Choroid plexus epithelial cell (primary cell): ENCODE data around the gene DCX.

Source experiments
- DNase-seq: peaks from one replicate; pipeline ENCODE4 v3.0.0-alpha.2; 2010; ENCODE audit warnings: low read depth
- H3K4me3 ChIP-seq: 2 replicates; pipeline ENCODE4 v1.5.1; 2011; ENCODE audit warnings: low read depth, mild to moderate bottlenecking, control low read depth, low read length, moderate library complexity
- CTCF ChIP-seq: conservative IDR thresholded peaks from 2 replicates; pipeline ENCODE4 v1.5.1; 2011; ENCODE audit warnings: low read depth, mild to moderate bottlenecking, control low read depth, inconsistent platforms, low read length, moderate library complexity

The DCX gene

GRCh38 chrX:111308039-111308438 lies 104.0 kb downstream of the DCX start:
- TF ChIP-seq CTCF = no peak
- H3K4me3 ChIP-seq = no peak overlapping the region
- no peak for DNase-seq

DNA sequence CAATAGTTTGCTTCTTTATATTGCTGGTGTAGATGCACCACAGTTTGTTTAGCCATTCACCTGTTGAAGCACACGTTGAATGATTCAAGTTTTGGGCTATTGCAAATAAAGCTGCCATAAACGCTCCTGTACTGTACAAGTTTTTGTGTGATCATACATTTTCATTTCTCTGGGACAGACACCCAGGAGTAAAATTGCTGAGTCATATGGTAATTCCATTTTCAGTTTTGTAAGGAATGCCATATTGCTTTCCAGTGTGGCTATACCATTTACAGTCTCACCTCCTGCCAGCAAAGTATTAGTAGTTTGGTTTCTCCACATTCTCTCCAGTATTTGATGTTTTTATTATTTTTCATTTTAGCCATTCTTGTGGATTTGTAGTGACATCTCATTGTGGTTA lies 109.7 kb downstream of the DCX start:
- no peak for TF ChIP-seq CTCF
- DNase-seq = no peak
- no peak overlapping the region for H3K4me3 ChIP-seq

- H3K4me3 ChIP-seq = no peak overlapping the region
- no peak for TF ChIP-seq CTCF
- no peak for DNase-seq
Measured at GRCh38 chrX:111288841-111289240, 123.2 kb downstream of the DCX start.

DNA sequence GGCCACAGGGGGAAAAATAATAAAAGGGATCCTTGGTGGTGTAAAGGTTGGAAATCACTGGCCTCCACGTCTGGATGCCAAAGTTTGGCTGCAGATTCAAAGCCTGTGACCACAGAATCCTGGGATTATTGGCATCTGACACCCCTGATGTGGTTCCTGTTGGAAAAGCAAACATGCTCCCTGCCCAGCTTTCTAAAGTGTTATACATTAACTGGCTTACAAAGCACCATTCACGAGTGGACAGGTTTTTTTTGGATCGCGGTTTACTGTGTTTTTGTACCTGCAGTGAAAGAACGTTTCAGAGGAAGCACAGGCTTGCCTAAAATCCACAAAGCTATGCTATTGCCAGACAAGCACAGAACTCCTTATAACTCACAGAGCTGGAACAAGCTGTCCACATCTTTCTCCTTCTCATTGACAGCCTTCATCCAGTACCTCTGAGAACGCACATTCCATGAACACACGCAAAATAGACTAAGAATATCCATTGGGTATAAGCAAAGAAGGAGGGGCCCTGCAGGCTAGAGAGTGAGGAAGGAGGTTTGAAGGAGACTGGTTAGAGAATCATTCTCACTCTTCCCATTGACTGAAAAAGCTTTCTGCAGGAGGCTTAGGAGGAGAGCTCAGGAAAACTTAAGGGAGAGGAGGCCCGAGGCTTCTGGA lies 127.2 kb downstream of the DCX start:
- no peak for DNase-seq
- no peak for TF ChIP-seq CTCF
- H3K4me3 ChIP-seq = no peak overlapping the region

GRCh38 chrX:111283446-111283845 lies 128.5 kb downstream of the DCX start:
- no peak overlapping the region for H3K4me3 ChIP-seq
- no peak for TF ChIP-seq CTCF
- no peak for DNase-seq

GRCh38 chrX:111282991-111283390 lies 129.0 kb downstream of the DCX start:
- DNase-seq = no peak
- no peak for TF ChIP-seq CTCF
- H3K4me3 ChIP-seq = no peak overlapping the region

DNA sequence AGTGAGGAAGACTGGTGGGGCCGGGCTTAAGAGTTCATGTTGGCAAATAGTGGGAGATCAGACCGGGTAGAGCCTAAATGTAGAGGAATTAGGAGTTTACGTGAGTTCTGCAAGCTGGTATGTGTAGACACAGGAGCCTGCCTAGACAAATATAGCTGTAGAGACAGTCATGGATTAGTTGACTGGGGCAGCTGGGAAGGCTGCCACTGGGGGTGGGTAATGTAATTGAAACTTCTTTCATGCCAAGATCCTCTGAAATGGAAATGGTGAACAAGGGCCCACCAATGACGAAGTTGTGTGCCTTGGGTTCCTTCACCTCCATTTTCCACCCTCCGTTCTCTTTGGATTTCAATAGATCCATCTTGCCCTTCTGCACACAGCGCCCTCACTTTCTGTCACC lies 129.9 kb downstream of the DCX start:
- no peak overlapping the region for H3K4me3 ChIP-seq
- TF ChIP-seq CTCF = no peak
- no peak for DNase-seq
